Activated B cell treated with CpG ODN at 0.5 μM for 24 hours (primary cell): ENCODE results near the gene PDCD6IP. TPM values are rescaled to one million over a fixed set of nuclear protein-coding genes. Genes with fewer than 3 reads are reported as not detected.

Source experiments
- ATAC-seq: fragments of 200-7000 bp; cut with Tn5 transposase; one replicate; pipeline ENCODE4 v1.10.0; 2021; ENCODE audit warnings: low read depth, mild to moderate bottlenecking, moderate library complexity
- CTCF ChIA-PET: fragments of 350-600 bp; sonication (Branson Sonifier 250); formaldehyde crosslinking; loops from one replicate; lab custom pipeline; 2021; ENCODE audit warnings: antibody characterized with exemption; lab: Charles Lee
- POLR2A ChIA-PET: fragments of 350-600 bp; sonication (Branson Sonifier 250); formaldehyde crosslinking; loops from one replicate; lab custom pipeline; 2021; ENCODE audit warnings: antibody characterized with exemption; lab: Charles Lee
- DNase-seq: peaks from one replicate; pipeline ENCODE4 v3.0.0; 2022
- H3K27ac Mint-ChIP-seq: one replicate; pipeline ENCODE4 v1.8.0; 2020; ENCODE audit warnings: mixed read lengths
- H3K27me3 Mint-ChIP-seq: one replicate; pipeline ENCODE4 v1.8.0; 2021; ENCODE audit warnings: mixed read lengths
- H3K36me3 Mint-ChIP-seq: one replicate; pipeline ENCODE4 v1.8.0; 2021; ENCODE audit warnings: low read depth, mixed read lengths
- H3K4me1 Mint-ChIP-seq: one replicate; pipeline ENCODE4 v1.8.0; 2021; ENCODE audit warnings: mixed read lengths
- H3K4me3 Mint-ChIP-seq: one replicate; pipeline ENCODE4 v1.8.0; 2020; ENCODE audit warnings: mild to moderate bottlenecking, mixed read lengths
- H3K9me3 Mint-ChIP-seq: one replicate; pipeline ENCODE4 v1.8.0; 2020; ENCODE audit warnings: mixed read lengths
- intact Hi-C: fragments of 100-400 bp; cut with micrococcal nuclease; formaldehyde crosslinking; loops from one replicate; pipeline ENCODE4 v1.15.1; 2024
- total RNA-seq: library from RNA; stranded (reverse); gene quantifications from 2 replicates; pipeline ENCODE4 v1.2.3, GENCODE V29; 2022
- TF ChIP-seq, protein P1 (sequence below): fragments of 200-600 bp; IDR thresholded peaks from one replicate; pipeline ENCODE4 v1.8.0; 2022; ENCODE audit warnings: antibody characterized with exemption, mild to moderate bottlenecking

PDCD6IP gene
- total RNA-seq, 1 donor from 2014 or later, result 237 TPM

- Mint-ChIP-seq H3K4me1 (no peaks in the 10 kb centered on the region), H3K4me3 (no peak overlapping the region), H3K36me3 (no peaks in the 10 kb centered on the region), H3K9me3 (no peaks in the 10 kb centered on the region), H3K27me3 (no peaks in the 10 kb centered on the region), H3K27ac (no peak overlapping the region)
- intact Hi-C loops, result no loop called here
- TF ChIP-seq, protein P1, sequence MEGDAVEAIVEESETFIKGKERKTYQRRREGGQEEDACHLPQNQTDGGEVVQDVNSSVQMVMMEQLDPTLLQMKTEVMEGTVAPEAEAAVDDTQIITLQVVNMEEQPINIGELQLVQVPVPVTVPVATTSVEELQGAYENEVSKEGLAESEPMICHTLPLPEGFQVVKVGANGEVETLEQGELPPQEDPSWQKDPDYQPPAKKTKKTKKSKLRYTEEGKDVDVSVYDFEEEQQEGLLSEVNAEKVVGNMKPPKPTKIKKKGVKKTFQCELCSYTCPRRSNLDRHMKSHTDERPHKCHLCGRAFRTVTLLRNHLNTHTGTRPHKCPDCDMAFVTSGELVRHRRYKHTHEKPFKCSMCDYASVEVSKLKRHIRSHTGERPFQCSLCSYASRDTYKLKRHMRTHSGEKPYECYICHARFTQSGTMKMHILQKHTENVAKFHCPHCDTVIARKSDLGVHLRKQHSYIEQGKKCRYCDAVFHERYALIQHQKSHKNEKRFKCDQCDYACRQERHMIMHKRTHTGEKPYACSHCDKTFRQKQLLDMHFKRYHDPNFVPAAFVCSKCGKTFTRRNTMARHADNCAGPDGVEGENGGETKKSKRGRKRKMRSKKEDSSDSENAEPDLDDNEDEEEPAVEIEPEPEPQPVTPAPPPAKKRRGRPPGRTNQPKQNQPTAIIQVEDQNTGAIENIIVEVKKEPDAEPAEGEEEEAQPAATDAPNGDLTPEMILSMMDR, result no peak
- ChIA-PET POLR2A (no interaction called here), CTCF (no interaction called here)
- ATAC-seq (no peak), DNase-seq (no peak)
Measured at GRCh38 chr3:33904730-33905129, 106.3 kb downstream of the PDCD6IP start.

GRCh38 chr3:33908250-33908851 is 109.9 kb downstream of the PDCD6IP start:
- no peaks in the 10 kb centered on the region for H3K9me3 Mint-ChIP-seq
- peaks cover 2% of the 10 kb centered on the region for H3K27me3 Mint-ChIP-seq
- intact Hi-C loops, result no loop called here
- POLR2A ChIA-PET, result no interaction called here
- no peak for ATAC-seq
- no peak overlapping the region for H3K27ac Mint-ChIP-seq
- TF ChIP-seq, protein P1, result no peak
- H3K4me1 Mint-ChIP-seq, result no peaks in the 10 kb centered on the region
- H3K36me3 Mint-ChIP-seq, result no peaks in the 10 kb centered on the region
- no peak for DNase-seq
- CTCF ChIA-PET, result no interaction called here
- H3K4me3 Mint-ChIP-seq, result no peak overlapping the region

- POLR2A ChIA-PET, result no interaction called here
- DNase-seq, result no peak
- Mint-ChIP-seq H3K4me1 (no peaks in the 10 kb centered on the region), H3K4me3 (no peak overlapping the region), H3K36me3 (no peaks in the 10 kb centered on the region), H3K9me3 (no peaks in the 10 kb centered on the region), H3K27me3 (peaks cover 2% of the 10 kb centered on the region), H3K27ac (no peak overlapping the region)
- TF ChIP-seq, protein P1, result no peak
- no peak for ATAC-seq
- intact Hi-C loops, result no loop called here
- CTCF ChIA-PET, result no interaction called here
Measured at GRCh38 chr3:33909547-33909946, 111.1 kb downstream of the PDCD6IP start.

DNA sequence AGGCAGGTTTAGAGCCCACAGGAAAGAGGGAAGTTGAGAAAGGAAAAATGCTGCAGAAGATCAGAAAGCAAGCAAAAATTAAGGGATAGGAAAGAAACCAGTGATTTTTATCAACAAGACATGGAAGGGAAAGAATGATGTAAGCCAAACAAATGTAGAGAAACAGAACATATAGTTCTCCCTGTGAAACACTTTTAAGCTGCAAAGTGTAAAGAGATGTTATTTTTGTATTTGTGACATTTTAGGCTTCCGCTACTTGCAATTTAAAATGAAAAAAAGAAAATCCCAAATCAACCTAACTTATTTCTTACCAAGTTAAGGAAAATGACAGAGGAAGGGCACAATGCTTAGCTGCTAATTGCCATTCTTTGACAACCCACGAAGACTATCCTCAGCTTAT is 111.6 kb downstream of the PDCD6IP start:
- ATAC-seq (no peak), DNase-seq (no peak)
- no peak overlapping the region for H3K4me3 Mint-ChIP-seq
- CTCF ChIA-PET, result no interaction called here
- H3K27ac Mint-ChIP-seq, result no peak overlapping the region
- intact Hi-C loops, result no loop called here
- POLR2A ChIA-PET, result no interaction called here
- H3K27me3 Mint-ChIP-seq, result peaks cover 2% of the 10 kb centered on the region
- no peaks in the 10 kb centered on the region for H3K36me3 Mint-ChIP-seq
- H3K4me1 Mint-ChIP-seq, result no peaks in the 10 kb centered on the region
- TF ChIP-seq, protein P1, result no peak
- no peaks in the 10 kb centered on the region for H3K9me3 Mint-ChIP-seq

DNA sequence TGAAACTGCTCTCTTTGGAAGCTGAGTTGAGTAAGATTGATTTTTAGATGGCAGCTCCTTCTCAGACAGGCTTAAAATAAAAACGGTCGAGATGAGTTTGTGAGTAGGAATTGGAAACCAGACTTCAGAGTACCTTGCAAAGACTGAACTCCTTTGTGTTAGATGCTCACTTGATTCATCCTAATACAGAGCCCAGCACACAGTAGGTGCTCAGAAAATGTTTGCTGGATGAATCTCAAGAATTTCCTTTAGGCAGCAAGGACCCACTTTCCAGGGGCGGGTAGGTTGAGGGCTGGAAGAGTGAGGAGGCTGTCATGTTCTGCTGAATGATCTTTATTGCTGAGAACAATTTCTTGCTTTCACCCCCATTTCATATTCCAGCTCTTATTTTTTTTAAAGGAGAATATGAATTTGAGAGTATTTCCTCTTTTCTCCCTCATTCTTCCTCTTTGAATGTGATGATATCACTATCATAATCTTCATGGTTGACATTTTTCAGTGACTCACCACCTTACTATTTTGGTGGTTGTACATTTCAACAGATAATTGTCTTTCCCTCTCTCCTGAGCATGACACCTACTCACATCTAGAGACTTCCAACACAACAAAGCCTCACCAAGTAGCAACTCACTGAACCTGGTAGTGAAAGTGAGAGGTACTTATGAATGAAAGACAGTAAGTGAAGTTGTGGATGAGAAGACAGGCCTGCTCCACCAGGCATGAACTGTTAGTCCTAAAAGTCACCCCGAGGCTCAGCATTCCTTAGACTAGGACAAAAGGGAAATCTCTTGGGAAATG is 113.3 kb downstream of the PDCD6IP start:
- H3K27ac Mint-ChIP-seq, result no peak overlapping the region
- no peak for ATAC-seq
- ChIA-PET POLR2A (no interaction called here), CTCF (interaction anchor here (1.5 kb wide), 1 partner anchor 29 kb away, joined by 4 read pairs; no protein-coding TSS in a partner anchor)
- intact Hi-C loops, result no loop called here
- H3K27me3 Mint-ChIP-seq, result peaks cover 2% of the 10 kb centered on the region
- no peak overlapping the region for H3K4me3 Mint-ChIP-seq
- TF ChIP-seq, protein P1, result no peak
- peaks cover 2% of the 10 kb centered on the region for H3K4me1 Mint-ChIP-seq
- H3K36me3 Mint-ChIP-seq, result no peaks in the 10 kb centered on the region
- H3K9me3 Mint-ChIP-seq, result no peaks in the 10 kb centered on the region
- DNase-seq, result no peak
